GM12878 (cell line): ENCODE results near the gene PLVAP. TPM values are rescaled to one million over a fixed set of nuclear protein-coding genes. Genes with fewer than 3 reads are reported as not detected.

Source experiments
- ATF2 ChIP-seq: IDR thresholded peaks from 2 replicates; pipeline ENCODE4 v1.6.1; 2012; ENCODE audit warnings: low read length, inconsistent platforms
- ATF3 ChIP-seq: IDR thresholded peaks from 2 replicates; pipeline ENCODE4 v1.6.1; 2011; ENCODE audit warnings: low read depth, mild to moderate bottlenecking, low read length, moderate library complexity, borderline replicate concordance; ENCODE audit errors: extremely low read depth
- BCL11A ChIP-seq: IDR thresholded peaks from 2 replicates; pipeline ENCODE4 v1.6.1; 2011; ENCODE audit warnings: low read depth, low read length
- CBFB ChIP-seq: IDR thresholded peaks from 2 replicates; pipeline ENCODE4 v1.6.1; 2016; ENCODE audit warnings: antibody characterized with exemption, low read depth
- E4F1 ChIP-seq: fragments of 450-650 bp; IDR thresholded peaks from 2 replicates; pipeline ENCODE4 v1.6.1; 2018; ENCODE audit warnings: borderline replicate concordance, mild to moderate bottlenecking; ENCODE audit not compliant: partially characterized antibody
- EP300 ChIP-seq, 2 experiments: fragments of 150-350 bp in 1 of 2; IDR thresholded peaks; 2 replicates each; pipeline ENCODE4 v1.6.1; 2011 to 2012; ENCODE audit warnings: low read depth in 2 of 2, low read length in 2 of 2, borderline replicate concordance in 1 of 2, improper control_type of control experiment in 1 of 2, inconsistent platforms in 1 of 2; ENCODE audit not compliant: control insufficient read depth in 1 of 2
- FOS ChIP-seq: IDR thresholded peaks from 3 replicates; pipeline ENCODE4 v1.6.1; 2011; ENCODE audit warnings: borderline replicate concordance; ENCODE audit not compliant: insufficient read length; ENCODE audit errors: extremely low read depth
- GABPA ChIP-seq: IDR thresholded peaks from 2 replicates; pipeline ENCODE4 v1.6.1; 2014; ENCODE audit warnings: antibody characterized with exemption, low read depth, mild to moderate bottlenecking, inconsistent platforms
- HDAC6 ChIP-seq: fragments of 200-600 bp; sonication (generic); IDR thresholded peaks from one replicate; pipeline ENCODE4 v1.8.0; 2017; ENCODE audit warnings: antibody characterized with exemption; ENCODE audit not compliant: unreplicated experiment
- MLLT1 ChIP-seq: fragments of 450-650 bp; IDR thresholded peaks from 2 replicates; pipeline ENCODE4 v1.6.1; 2016; ENCODE audit warnings: mild to moderate bottlenecking
- MXI1 ChIP-seq: fragments of 150-350 bp; IDR thresholded peaks from 2 replicates; pipeline ENCODE4 v1.6.1; 2011; ENCODE audit warnings: low read depth, mild to moderate bottlenecking, inconsistent platforms, low read length, improper control_type of control experiment
- NFXL1 ChIP-seq: fragments of 450-650 bp; IDR thresholded peaks from 2 replicates; pipeline ENCODE4 v1.6.1; 2017; ENCODE audit warnings: antibody characterized with exemption, mild to moderate bottlenecking, borderline replicate concordance
- NR2F1 ChIP-seq: fragments of 450-650 bp; conservative IDR thresholded peaks from 2 replicates; pipeline ENCODE4 v1.6.1; 2017; ENCODE audit warnings: mild to moderate bottlenecking
- RAD51 ChIP-seq: fragments of 450-650 bp; IDR thresholded peaks from 2 replicates; pipeline ENCODE4 v1.6.1; 2016; ENCODE audit warnings: moderate library complexity, mild to moderate bottlenecking, inconsistent platforms
- RELB ChIP-seq: fragments of 450-650 bp; IDR thresholded peaks from 2 replicates; pipeline ENCODE4 v1.6.1; 2017; ENCODE audit warnings: low read depth, mild to moderate bottlenecking, moderate library complexity
- SIX5 ChIP-seq: IDR thresholded peaks from 2 replicates; pipeline ENCODE4 v1.6.1; 2011; ENCODE audit warnings: mild to moderate bottlenecking, low read depth, low read length, moderate library complexity; ENCODE audit not compliant: severe bottlenecking
- YBX1 ChIP-seq: fragments of 450-650 bp; IDR thresholded peaks from 2 replicates; pipeline ENCODE4 v1.6.1; 2016; ENCODE audit warnings: antibody characterized with exemption
- ZNF622 ChIP-seq: fragments of 450-650 bp; IDR thresholded peaks from 2 replicates; pipeline ENCODE4 v1.6.1; 2017; ENCODE audit warnings: mild to moderate bottlenecking, inconsistent platforms
- ZSCAN29 ChIP-seq: fragments of 450-650 bp; IDR thresholded peaks from 2 replicates; pipeline ENCODE4 v1.6.1; 2017; ENCODE audit warnings: mild to moderate bottlenecking, moderate library complexity
- polyA plus RNA-seq, 11 experiments: library from polyadenylated mRNA; depleted of rRNA in 4 of 11; unstranded in 6 of 11; stranded (reverse) in 5 of 11; fragments of >200 nt; fragmentation: Nextera tagmentation in 4 of 11; fragmentation: Illumina TruSeq in 1 of 11; extraction: Ambion mirVana in 4 of 11; extraction: Trizol in 1 of 11; gene quantifications; 1 replicate in 1 of 11; 2 replicates in 10 of 11; pipeline versions ENCODE4 v1.2.1 to v1.2.3, GENCODE V29; 2011 to 2016; ENCODE audit warnings: inconsistent platforms in 2 of 11, missing spikeins in 2 of 11, low read depth in 1 of 11
- total RNA-seq, 4 experiments: library from RNA; depleted of rRNA in 3 of 4; stranded (reverse); fragments of >200 nt in 3 of 4; fragmentation: Illumina TruSeq in 1 of 4; extraction: Trizol in 1 of 4; gene quantifications; 2 replicates each; pipeline versions ENCODE4 v1.2.1 to v1.2.3, GENCODE V29; 2013 to 2021

Gene PLVAP
- total and polyA plus RNA-seq, 10 of the 15 experiments (the other 5 are each of a cell fraction or from before 2014, with no cell fraction given) = 0.03 to 0.54 (median 0.06) TPM; not detected in 4

GRCh38 chr19:17404621-17405249 is 27.6 kb upstream of the PLVAP start (continued):
- TF ChIP-seq EP300 (IDR thresholded peaks at IDR 0.05; ENCODE audit: borderline replicate concordance in 1 of 2, control insufficient read depth in 1 of 2, low read depth in 2 of 2, low read length in 2 of 2) (no peak), RELB (no peak), NR2F1 (peak; percentile 67; the same call in 1 of the 2 replicates), NFXL1 (no peak), GABPA (no peak), FOS (no peak), MLLT1 (peak; percentile 95), ZSCAN29 (peak; percentile 91), MXI1 (peak; percentile 54), E4F1 (no peak), YBX1 (no peak), ZNF622 (no peak), BCL11A (no peak), ATF3 (no peak), CBFB (no peak), ATF2 (no peak), RAD51 (no peak), HDAC6 (no peak), SIX5 (no peak)
